Measurements from ENCODE around the gene IFT88. TPM values are rescaled to one million over a fixed set of nuclear protein-coding genes. Genes with fewer than 3 reads are reported as not detected.

The IFT88 gene
- total RNA-seq, 1 donor from 2014 or later, result 22.5 TPM

GRCh38 chr13:20567881-20568528 is 1.0 kb downstream of the IFT88 start:
- Mint-ChIP-seq H3K9me3 (peaks cover 15% of the 10 kb centered on the region), H3K27ac (ENCODE audit: unreplicated experiment) (peak overlapping the region; percentile 99)

GRCh38 chr13:20570517-20570916 is 3.6 kb downstream of the IFT88 start:
- no peaks in the 10 kb centered on the region for H3K27me3 Mint-ChIP-seq (ENCODE audit: low read depth)
- no peak overlapping the region for H3K27ac Mint-ChIP-seq (ENCODE audit: unreplicated experiment)
- peaks cover 39% of the 10 kb centered on the region for H3K36me3 Mint-ChIP-seq (ENCODE audit: low read depth)
- TF ChIP-seq, protein P1, sequence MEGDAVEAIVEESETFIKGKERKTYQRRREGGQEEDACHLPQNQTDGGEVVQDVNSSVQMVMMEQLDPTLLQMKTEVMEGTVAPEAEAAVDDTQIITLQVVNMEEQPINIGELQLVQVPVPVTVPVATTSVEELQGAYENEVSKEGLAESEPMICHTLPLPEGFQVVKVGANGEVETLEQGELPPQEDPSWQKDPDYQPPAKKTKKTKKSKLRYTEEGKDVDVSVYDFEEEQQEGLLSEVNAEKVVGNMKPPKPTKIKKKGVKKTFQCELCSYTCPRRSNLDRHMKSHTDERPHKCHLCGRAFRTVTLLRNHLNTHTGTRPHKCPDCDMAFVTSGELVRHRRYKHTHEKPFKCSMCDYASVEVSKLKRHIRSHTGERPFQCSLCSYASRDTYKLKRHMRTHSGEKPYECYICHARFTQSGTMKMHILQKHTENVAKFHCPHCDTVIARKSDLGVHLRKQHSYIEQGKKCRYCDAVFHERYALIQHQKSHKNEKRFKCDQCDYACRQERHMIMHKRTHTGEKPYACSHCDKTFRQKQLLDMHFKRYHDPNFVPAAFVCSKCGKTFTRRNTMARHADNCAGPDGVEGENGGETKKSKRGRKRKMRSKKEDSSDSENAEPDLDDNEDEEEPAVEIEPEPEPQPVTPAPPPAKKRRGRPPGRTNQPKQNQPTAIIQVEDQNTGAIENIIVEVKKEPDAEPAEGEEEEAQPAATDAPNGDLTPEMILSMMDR (conservative IDR thresholded peaks at IDR 0.05), result no peak
- peaks cover 14% of the 10 kb centered on the region for H3K9me3 Mint-ChIP-seq
- H3K4me3 Mint-ChIP-seq, result peak overlapping the region; percentile 75
- H3K4me1 Mint-ChIP-seq, result peaks cover 28% of the 10 kb centered on the region
- DNase-seq (ENCODE audit: low read depth, low spot score), result no peak

More at GRCh38 chr13:20567881-20568528, 1.0 kb downstream of the IFT88 start:
- H3K36me3 Mint-ChIP-seq (ENCODE audit: low read depth), result peaks cover 39% of the 10 kb centered on the region
- peak overlapping the region; percentile 98 for H3K4me3 Mint-ChIP-seq
- H3K4me1 Mint-ChIP-seq, result peaks cover 25% of the 10 kb centered on the region
- TF ChIP-seq, protein P1 (conservative IDR thresholded peaks at IDR 0.05), result no peak
- no peak for DNase-seq (ENCODE audit: low read depth, low spot score)
- no peaks in the 10 kb centered on the region for H3K27me3 Mint-ChIP-seq (ENCODE audit: low read depth)

DNA sequence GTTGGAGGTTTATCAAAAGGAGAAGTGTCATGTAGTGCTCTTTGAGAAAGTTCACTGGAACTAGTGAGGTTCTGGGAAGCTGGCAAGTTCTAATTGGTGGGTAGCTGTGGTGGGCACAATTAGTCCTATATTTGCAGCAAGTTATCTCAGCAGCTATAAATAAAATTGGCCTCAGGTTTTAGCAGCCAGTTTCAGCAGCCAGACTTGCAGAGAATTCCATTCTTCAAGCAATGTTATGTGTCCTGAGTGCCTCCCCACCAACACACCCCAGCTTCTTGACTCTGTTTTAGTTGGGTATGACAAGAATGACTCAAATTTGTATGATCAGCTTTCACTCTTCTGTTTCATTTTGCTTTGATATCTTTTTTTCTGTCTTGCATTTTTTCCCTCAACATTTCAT is 4.7 kb downstream of the IFT88 start:
- Mint-ChIP-seq H3K36me3 (ENCODE audit: low read depth) (peaks cover 47% of the 10 kb centered on the region), H3K4me1 (peaks cover 22% of the 10 kb centered on the region), H3K4me3 (peak overlapping the region; percentile 27), H3K9me3 (peaks cover 21% of the 10 kb centered on the region), H3K27ac (ENCODE audit: unreplicated experiment) (peak overlapping the region; percentile 3), H3K27me3 (ENCODE audit: low read depth) (no peaks in the 10 kb centered on the region)
- DNase-seq (ENCODE audit: low read depth, low spot score), result no peak
- TF ChIP-seq, protein P1 (conservative IDR thresholded peaks at IDR 0.05), result no peak

GRCh38 chr13:20573186-20573585 is 6.2 kb downstream of the IFT88 start:
- H3K36me3 Mint-ChIP-seq (ENCODE audit: low read depth), result peaks cover 56% of the 10 kb centered on the region

GRCh38 chr13:20573636-20574035 is 6.7 kb downstream of the IFT88 start:
- no peak for DNase-seq (ENCODE audit: low read depth, low spot score)
- Mint-ChIP-seq H3K9me3 (peaks cover 27% of the 10 kb centered on the region), H3K27ac (ENCODE audit: unreplicated experiment) (no peak overlapping the region), H3K4me3 (no peak overlapping the region), H3K36me3 (ENCODE audit: low read depth) (peaks cover 60% of the 10 kb centered on the region), H3K4me1 (peaks cover 10% of the 10 kb centered on the region), H3K27me3 (ENCODE audit: low read depth) (no peaks in the 10 kb centered on the region)
- TF ChIP-seq, protein P1 (conservative IDR thresholded peaks at IDR 0.05), result no peak

More at GRCh38 chr13:20573186-20573585, 6.2 kb downstream of the IFT88 start:
- no peak for DNase-seq (ENCODE audit: low read depth, low spot score)
- TF ChIP-seq, protein P1 (conservative IDR thresholded peaks at IDR 0.05), result no peak
- H3K4me3 Mint-ChIP-seq, result no peak overlapping the region
- no peak overlapping the region for H3K27ac Mint-ChIP-seq (ENCODE audit: unreplicated experiment)
- H3K4me1 Mint-ChIP-seq, result peaks cover 12% of the 10 kb centered on the region
- H3K9me3 Mint-ChIP-seq, result peaks cover 25% of the 10 kb centered on the region
- H3K27me3 Mint-ChIP-seq (ENCODE audit: low read depth), result no peaks in the 10 kb centered on the region

Measured in neural crest cell (in vitro differentiated cells).